ENCODE measurements around the gene PPP1CC.

PPP1CC gene

GRCh38 chr12:110743571-110744093 is 941 bp upstream of the PPP1CC start:
- peaks cover 11% of the 10 kb centered on the region for H3K27me3 Mint-ChIP-seq (ENCODE audit: low read depth)
- peak overlapping the region; percentile 98 to 99 (median 98) for H3K27ac Mint-ChIP-seq
- no peaks in the 10 kb centered on the region for H3K9me3 Mint-ChIP-seq
- peaks cover under 1% of the 10 kb centered on the region for H3K36me3 Mint-ChIP-seq (ENCODE audit: low read depth)
- peak overlapping the region; percentile 96 to 100 (median 99) for H3K4me3 Mint-ChIP-seq
- TF ChIP-seq CTCF (IDR thresholded peaks at IDR 0.05; ENCODE audit: unreplicated experiment in 3 of 3): no peak
- H3K4me1 Mint-ChIP-seq: peaks cover 52% of the 10 kb centered on the region

- Mint-ChIP-seq H3K9me3 (no peaks in the 10 kb centered on the region), H3K36me3 (ENCODE audit: low read depth) (peaks cover 8% of the 10 kb centered on the region), H3K4me1 (peaks cover 57% of the 10 kb centered on the region), H3K27me3 (ENCODE audit: low read depth) (peaks cover 11% of the 10 kb centered on the region), H3K4me3 (peak overlapping the region; percentile 96 to 100 (median 99)), H3K27ac (peak overlapping the region; percentile 98 to 99 (median 98))
- no peak for TF ChIP-seq CTCF (IDR thresholded peaks at IDR 0.05; ENCODE audit: unreplicated experiment in 3 of 3)
These were observed 484 bp downstream of the PPP1CC start for GRCh38 chr12:110742096-110742717.

GRCh38 chr12:110741341-110742095 is 1.2 kb downstream of the PPP1CC start:
- Mint-ChIP-seq H3K9me3 (no peaks in the 10 kb centered on the region), H3K4me3 (peak overlapping the region; percentile 96 to 100 (median 99)), H3K27me3 (ENCODE audit: low read depth) (peaks cover 10% of the 10 kb centered on the region), H3K27ac (peak overlapping the region; percentile 77 to 99 (median 92)), H3K36me3 (ENCODE audit: low read depth) (peaks cover 8% of the 10 kb centered on the region), H3K4me1 (peaks cover 57% of the 10 kb centered on the region)
- no peak for TF ChIP-seq CTCF (IDR thresholded peaks at IDR 0.05; ENCODE audit: unreplicated experiment in 3 of 3)

- peak overlapping the region; percentile 65 to 82 (median 82) for H3K4me3 Mint-ChIP-seq
- no peak for TF ChIP-seq CTCF (IDR thresholded peaks at IDR 0.05; ENCODE audit: unreplicated experiment in 3 of 3)
These were observed 2.8 kb downstream of the PPP1CC start for GRCh38 chr12:110739894-110740293.

GRCh38 chr12:110739488-110739887 is 3.2 kb downstream of the PPP1CC start:
- no peak for TF ChIP-seq CTCF (IDR thresholded peaks at IDR 0.05; ENCODE audit: unreplicated experiment in 3 of 3)
- Mint-ChIP-seq H3K4me3 (peak overlapping the region; percentile 65 to 82 (median 82)), H3K27ac (peak overlapping the region in 1 of 3 experiments; percentile 29), H3K36me3 (ENCODE audit: low read depth) (peaks cover 20% of the 10 kb centered on the region), H3K9me3 (no peaks in the 10 kb centered on the region), H3K27me3 (ENCODE audit: low read depth) (peaks cover 3% of the 10 kb centered on the region), H3K4me1 (peaks cover 48% of the 10 kb centered on the region)

More at GRCh38 chr12:110739894-110740293, 2.8 kb downstream of the PPP1CC start:
- peaks cover 49% of the 10 kb centered on the region for H3K4me1 Mint-ChIP-seq
- H3K27ac Mint-ChIP-seq: peak overlapping the region in 1 of 3 experiments; percentile 24
- peaks cover 18% of the 10 kb centered on the region for H3K36me3 Mint-ChIP-seq (ENCODE audit: low read depth)
- H3K27me3 Mint-ChIP-seq (ENCODE audit: low read depth): peaks cover 3% of the 10 kb centered on the region
- H3K9me3 Mint-ChIP-seq: no peaks in the 10 kb centered on the region
